UCSD-AML1 (cell line): ENCODE data around the gene HES2.
"Not testable (repeated sequence)": the region's sequence is repeated elsewhere in the genome, so short reads cannot be mapped to it uniquely, and the experiment has no call there.

Experiments used
- DNase-seq: peaks from one replicate; lab custom pipeline; 2025; ENCODE audit not compliant: unreplicated experiment; lab: John Stamatoyannopoulos, UW

Gene HES2, protein sequence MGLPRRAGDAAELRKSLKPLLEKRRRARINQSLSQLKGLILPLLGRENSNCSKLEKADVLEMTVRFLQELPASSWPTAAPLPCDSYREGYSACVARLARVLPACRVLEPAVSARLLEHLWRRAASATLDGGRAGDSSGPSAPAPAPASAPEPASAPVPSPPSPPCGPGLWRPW

DNA sequence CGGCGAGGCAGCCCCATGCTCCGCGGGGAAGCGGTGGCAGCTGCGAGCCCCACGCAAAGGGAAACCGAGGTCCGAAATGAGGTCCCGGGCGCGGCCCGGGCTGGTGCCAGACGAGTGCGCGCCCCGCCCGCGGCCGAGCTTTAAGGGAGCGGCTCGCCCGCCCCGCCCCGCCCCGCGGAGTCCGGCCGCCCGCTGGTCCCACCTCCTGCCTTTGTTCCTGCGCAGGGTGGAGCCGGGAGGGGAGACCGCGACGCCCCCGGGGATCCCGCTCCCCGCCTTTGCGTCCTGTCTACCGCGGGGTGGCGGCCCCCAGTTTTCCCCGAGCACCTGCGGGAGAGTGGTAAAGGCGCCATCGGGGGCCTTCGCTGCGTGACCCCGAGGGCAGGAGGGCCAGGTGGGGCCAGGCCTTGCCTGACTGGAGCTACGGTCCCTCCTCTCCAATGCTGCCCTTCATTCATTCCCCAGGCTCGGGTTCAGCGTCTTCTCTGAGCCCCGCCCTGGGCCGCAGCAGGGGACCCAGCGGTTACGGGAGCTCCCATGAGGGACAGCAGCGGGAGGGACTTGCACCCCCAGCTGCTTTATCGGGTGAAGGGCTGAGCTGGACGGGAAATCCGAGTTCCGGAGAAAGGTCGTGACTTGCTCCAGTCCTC, at the start of gene HES2:
Gene HES2, minus strand, starts transcription at position 116 of the 650 bp plus-strand sequence. Its CDS starts 99 bp downstream, at position 17.
- DNase-seq: no peak

DNA sequence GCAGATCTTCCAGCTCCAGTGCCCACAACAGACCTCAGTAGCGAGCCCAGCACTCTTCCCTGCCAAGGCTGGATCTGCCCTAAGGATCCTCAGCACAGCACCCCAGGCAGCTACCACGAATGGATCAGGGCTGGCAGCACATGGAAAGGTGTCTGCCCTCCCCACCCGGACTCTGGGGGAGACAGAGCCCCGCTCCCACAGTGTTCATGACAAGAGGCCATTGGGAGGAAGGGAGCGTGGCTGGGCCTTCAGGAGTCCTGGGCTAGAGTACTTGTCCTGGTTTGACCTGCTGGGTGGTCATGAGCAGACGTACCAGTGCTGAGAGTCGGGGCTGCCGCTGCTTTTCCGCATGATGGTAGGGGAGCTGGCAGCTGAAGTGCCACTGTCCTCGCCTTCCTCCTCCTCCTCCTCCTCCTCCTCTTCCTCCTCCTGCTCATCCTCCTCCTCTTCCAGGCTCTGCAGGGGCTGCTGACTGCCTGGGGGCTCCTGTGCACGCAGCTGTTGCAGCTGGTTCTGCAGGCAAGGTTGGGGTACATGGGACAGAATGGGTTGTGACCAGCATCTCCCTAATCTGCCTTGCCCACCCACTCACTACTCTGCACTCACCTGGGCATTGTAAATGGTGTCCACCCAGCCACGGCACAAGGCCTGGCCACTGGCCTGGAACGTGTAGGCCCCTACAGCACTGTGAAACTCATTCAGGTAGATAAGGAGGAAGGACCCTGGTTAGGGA, 49.2 kb upstream of the HES2 start:
- DNase-seq: no peak

DNA sequence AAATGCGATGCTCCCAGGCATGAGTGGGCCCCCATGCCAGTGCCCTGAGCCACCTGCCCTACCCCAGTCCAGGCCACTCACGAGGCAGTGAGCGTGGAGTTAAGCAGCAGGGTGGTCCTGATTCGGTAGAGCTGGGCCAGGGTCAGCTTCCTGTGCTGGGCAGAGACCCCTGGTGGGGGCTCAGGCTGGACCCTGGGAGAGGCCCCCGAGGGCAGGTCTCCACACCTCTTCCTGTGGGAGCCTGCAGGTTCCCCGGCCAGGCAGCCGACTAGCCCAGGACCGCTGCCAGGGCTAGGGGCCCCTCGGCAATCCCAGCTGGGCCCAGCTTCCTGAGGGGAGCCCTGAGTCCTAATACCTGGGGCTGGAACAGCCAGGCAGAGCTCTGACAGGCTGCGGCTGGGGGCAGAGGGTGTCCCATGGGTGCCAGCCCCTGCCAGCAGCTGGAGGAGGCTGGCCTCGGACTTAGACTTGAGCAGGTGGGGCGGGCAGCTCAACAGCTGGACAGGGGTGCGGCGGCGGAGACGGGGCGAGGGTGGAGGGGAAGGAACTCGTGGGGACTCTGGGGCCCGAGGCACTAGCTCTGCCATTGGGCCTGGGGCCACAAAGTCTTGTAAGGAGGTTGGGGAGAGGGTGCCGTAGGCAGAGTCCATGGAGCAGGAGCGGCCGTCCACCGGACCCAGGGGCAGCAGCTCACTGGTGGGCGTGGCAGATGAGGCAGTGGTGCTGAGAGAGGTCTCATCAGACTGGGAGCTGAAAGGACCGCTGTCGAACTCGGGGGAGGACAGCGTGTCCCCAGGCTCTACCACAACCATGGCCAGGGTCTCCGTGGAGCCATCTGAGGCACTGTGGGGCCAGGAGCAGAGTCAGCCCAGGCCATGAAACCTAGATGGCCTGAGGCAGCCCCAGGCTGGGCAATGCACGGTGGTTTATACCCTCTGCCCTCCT, 48.3 kb upstream of the HES2 start:
- DNase-seq: no peak

DNA sequence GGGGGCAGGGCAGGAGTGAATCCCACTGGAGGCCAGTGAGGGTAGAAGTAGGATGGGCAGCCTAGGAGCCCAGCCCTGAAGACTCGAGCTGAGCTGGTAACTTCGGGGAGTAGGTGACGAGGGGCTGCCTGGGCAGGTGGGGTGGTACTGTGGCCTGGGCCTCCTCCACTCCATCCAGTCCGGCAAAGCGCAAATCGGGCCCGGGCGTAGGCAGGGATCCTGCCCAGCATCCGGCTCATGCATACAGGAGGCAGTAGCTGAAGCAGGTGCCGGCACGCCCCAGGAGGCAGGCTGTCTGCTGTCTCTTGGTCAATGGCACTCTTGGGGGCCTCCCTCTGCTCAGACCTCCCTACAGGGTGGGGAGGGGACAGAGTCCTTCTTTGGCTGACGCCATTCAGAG, 47.5 kb upstream of the HES2 start:
- no peak for DNase-seq

DNA sequence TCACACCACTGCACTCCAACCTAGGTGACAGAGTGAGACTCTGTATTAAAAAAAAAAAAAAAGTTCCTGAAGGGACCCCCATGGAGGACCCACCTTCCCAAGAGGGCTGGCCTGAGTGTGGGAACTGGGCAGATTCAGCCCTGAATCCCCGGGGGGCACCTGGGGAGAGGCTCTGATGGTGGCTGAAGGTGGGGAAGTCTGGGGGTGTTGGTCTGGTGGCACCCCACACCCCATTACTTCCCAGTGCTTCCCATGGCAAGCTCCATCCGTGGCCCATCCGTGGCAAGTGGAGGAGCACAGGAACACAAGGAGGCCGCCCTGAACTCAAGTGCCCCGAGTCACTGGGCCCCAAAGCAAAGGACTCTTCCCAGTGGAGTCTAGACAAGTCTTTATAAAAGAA, 47.0 kb upstream of the HES2 start:
- no peak for DNase-seq

DNA sequence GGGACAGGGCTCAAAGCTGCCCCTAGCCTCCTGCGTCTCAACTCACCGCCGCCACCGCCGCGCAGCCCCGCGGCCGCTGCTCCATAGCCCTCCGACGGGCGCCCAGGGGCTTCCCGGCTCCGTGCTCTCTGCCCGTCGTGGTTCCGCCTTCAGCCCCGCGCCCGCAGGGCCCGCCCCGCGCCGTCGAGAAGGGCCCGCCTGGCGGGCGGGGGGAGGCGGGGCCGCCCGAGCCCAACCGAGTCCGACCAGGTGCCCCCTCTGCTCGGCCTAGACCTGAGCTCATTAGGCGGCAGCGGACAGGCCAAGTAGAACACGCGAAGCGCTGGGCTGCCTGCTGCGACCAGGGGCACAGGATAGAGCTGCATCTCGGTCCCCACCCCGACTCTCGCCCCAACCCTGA, 46.3 kb upstream of the HES2 start, which contains the start of gene TNFRSF25:
Gene TNFRSF25, minus strand, starts transcription at position 151 of the 400 bp plus-strand sequence. Its CDS starts 66 bp downstream, at position 85.
- no peak for DNase-seq

DNA sequence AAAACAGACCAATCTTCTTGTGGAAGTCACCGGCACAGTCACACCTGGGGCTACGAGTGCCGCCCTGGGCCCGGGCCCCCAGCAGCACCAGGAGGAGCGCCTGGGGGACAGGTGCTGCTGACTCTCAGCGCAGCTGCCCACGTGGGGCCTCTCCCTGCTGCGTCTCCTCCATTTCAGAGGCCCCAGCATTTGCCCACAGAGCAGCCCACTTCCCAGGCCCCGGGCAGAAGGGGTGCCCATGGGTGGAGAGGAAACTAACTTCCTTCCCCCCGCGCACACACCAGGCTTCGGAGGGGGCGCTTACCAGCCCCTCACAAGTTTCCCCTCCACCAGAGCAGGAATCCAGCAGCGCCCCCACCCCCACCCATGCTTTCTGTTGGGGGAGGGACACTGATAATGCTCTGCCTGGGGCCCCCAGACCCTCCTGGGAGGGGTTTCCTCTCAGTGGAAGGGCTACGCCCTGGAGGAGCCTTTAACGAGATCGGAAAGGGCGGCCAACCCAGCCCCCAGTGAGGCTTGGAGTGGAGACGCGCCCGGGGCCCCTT, 45.8 kb upstream of the HES2 start:
- peak; percentile 56 for DNase-seq

DNA sequence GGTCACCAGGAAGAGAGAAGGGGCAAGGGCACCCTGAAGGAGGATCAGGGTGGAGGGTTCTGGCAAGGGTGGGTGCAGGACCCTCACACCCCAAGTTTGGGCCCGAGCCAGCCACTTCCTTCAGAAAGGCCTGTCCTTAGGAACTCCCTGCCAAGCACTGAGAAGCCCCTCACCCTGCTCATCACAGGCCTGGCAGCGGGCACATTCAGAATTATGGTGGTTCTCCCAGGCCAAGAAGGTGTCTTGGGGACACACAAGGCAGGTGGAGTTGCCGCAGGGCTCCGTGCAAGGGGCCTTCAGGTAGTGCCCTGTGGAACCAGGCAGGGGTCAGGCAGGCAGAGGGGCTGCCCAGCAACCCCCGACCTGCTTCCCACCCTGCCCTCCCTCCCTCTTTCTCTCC, 45.2 kb upstream of the HES2 start:
- DNase-seq: no peak

DNA sequence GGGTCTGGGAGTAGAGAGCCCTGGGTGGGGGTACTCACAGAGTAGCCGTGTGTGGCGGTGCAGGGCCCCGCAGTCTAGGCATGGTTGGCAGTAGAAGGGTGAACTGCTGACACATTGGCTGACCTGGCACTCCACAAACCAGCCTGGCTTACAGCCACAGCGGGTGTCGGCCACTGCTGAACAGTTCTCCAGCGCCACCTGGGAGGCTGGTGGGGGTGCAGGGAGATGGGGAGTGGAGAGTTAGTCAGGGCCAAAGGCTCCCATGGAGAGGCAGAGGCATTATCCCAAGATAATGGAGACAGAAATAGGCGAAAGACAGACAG, 44.8 kb upstream of the HES2 start:
- DNase-seq: no peak

DNA sequence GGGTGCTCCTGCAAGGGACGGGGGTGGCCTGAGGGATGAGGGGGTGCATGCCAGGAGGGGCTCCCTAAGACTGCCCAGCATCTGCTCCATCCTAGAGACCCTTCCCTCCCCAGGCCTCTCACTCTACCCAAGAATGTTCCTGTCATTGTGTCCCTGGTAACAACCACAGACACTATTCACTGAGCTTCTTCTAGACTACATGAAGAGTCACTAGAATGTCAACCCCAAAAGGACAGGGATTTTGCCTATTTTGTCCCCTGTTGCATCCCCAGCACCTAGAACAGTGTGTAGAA, 43.3 kb upstream of the HES2 start:
- DNase-seq: no peak

DNA sequence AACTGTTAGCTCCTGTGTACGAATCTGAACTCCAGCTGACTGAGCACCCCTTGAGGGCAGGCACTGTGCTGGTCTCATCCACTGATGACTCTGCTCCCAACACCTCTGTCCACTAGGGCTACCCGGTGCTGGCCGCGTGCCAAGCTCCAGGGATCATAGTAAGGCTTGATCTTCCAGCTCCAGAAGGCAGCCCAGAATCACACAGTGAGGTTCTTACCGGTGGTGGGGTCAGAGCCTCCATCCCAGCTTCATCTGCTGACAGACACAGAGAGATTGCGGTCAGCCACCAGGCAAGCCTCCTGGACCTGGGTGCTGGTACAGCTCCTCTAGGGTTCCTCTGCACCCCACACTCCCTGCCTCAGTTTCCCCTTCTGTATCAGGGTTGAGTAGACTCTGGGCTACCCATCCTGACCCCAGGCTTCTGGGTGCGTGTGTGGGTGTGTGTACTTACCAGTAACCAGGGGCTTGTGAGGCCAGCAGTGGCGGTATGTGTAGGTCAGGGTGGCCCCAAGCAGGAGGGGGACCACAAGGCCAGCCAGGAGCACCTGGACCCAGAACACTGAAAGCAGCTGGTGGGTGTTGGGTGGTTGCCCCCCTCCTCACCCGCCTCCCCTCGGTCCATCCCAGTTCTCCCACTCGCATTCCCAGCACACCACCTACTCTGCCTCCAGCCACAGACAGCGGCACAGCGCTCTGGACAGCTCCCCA, 42.8 kb upstream of the HES2 start:
- DNase-seq: no peak

DNA sequence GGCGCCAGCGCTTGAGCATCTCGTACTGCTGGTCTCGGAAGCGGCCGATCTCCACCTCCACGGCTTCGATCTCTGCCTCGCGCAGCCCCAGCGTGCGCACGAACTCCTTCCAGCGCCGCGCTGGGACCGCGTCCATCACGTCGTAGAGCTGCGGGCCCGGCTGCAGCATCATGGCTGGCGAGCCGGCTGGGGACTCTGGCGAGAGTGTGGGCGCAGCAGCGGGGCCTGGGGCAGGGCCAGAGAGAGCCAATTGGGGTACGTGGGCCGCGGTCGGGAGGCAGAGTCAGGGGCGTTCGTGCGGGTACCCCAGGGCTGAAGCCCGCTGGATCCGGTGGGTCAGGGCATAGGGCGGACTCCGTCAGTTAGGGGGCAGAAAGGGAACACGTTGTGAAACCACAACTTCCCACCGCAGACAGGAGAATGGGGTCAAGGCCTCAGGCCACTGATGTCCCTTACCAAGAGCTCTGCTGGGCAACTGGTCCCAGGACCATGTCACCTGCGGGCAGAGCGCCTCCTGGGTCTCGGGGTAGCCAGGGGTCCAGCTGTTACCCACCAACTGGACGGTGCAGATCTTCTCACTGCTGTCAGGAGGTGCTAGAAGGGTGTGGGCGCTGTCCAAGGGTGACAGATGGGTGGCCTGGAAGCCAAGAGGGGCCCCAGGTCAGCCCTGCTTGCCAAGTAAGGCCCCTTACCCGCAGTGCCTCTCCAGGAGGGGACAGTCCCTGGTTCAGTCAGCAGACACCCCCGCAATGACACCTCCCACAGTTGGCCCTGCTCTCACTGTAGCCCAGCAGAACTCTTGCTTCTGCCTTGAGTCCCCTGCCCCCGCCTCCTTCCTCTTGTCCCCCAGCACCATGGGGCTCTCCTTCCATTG, 42.1 kb upstream of the HES2 start:
- no peak for DNase-seq

DNA sequence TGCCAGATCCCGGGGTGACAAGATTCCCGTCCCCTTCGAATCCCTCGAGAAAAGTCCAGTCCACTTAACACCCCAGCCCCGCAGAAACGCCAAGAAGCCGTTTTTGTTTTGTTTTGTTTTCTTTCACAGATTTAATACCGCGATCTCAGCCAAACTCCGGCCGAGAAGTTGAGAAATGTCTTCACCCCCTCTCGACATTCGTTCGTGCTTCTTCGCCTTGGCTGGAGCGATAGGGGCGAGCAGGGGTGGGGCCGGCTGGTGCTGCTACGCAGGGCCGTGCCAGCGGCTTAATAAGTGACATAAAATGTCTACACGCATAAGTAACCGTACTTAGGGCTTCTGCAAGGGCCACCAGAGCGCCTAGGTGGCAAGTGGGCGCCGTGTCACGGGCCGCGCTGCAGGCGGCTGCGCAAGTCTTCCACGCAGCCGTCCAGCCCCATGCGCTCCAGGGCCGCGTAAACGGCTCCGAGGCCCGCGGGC, 41.4 kb upstream of the HES2 start:
- DNase-seq: no peak

DNA sequence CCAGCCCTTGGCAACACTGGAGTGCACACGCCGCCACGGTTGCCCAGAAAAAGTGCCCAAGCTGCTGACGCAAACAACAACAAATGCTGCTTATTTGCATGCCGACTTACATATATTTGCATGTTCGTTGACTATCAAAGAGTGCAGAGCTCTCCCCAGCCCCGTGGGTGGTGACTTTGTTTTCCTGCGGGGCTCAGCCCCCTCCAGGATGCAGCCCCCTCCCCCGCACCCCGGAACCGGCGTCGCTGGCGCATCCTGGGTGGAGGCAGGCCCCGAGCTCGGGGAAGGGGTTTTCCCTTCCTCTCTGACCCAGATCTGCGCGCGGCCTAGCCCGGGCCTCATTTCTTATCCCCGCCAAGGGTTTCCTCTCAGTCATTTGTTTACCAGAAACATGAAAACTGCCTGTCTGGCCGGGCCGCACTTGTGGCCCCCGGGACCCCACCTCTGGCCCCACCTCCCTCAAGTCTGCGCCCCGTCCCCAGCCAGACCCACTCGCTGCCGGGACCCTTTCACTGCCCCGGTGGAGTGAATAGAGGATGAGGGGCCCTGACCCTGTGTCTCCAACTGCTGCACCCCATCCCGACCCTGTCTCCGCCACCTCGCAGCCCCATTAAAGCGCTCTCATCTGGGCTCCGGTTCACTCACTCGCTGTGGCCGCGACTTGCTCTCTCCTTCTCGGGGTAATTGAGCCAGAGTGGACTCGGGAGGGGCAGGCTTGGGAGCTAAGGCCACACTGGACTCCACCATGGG, 40.8 kb upstream of the HES2 start:
- DNase-seq: peak; percentile 66

DNA sequence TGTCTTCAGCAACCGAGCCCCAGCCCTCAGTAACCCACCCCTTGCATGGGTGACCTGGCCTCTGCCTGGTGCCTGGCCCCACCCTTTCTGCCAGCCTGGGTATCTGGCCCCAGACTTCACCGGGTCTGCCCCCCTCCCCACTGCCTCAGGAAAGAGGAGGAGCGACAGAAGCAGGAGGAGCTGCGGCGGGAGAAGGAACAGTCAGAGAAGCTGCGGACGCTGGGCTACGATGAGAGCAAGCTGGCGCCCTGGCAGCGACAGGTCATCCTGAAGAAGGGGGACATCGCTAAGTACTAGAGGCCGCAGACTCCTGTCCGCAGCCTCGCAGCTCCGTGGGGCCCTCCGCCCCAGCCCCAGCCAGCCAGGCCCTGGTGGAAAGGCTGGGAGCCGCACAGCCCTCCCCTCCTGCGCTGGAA, 40.1 kb upstream of the HES2 start:
- DNase-seq: peak; percentile 62

DNA sequence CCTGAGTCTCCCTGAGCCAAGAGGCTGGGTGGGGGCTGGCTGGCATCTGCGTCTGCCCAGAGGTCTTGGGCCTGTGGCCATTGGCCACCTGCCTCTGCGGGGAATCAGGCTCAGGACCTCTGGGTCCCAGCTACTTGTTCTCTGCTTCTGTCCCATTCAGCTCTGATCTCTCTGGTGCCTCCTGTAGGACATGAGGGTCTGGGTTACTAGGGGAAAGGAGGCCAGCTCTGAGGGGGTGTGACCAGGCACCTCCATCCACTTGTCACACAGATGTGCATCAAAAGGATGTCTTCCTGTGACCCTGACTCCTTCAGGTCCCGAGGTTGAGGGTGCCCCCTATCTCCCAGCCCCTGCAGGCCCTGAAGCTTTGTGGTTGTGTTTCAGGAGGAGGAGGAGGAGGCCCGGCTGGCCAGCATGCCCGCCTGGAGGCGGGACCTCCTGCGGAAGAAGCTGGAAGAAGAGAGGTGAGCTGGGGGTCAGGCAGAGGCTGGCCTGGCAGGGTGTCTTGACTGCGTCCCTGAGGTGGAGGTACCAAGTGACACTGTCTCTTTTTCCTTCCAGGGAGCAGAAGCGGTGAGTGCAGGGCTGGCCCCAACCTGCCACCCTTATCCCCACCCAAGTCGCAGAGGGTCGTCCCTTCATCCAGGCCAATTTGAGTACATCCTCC, 37.2 kb upstream of the HES2 start:
- DNase-seq: no peak

DNA sequence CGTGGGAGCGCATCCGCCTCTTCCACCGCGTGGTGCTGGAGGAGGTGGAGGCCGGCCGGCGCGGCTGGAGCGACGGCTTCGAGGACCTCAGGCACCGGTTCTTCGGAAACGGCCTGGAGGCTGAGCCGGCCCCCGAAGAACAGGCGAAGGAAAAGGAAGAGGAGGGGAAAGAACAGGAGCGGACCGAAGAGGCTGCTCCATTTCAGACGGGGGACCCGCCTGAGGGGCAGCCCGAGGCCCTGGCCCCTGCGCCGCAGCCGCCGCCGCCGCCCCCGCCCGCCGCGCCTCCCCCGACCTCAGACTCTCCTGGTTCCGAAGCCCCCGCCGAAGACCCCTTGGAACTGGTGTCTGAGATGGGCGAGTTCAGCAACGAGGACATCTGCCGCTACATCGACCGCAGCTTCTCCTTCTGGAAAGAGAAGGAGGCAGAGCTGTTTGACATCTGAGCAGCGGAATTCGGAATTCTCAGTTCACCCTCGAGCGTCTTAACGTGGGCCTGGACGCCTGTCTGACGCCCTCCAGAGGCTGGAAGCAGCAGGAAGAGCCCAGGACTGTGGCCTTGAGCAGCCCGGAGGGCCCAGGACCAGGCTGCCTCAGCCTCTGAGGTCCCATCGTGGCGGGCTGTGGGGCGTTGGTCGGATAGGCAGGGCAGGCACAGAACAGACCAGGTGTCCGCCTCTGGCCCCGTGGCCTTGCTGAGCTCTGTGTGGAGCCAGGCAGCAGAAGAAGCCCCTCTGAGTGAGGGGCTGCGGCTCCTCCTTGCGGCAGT, 36.2 kb upstream of the HES2 start:
- DNase-seq: not testable (repeated sequence)
